ENCODE results near the gene TRAT1. TPM values are rescaled to one million over a fixed set of nuclear protein-coding genes. Genes with fewer than 3 reads are reported as not detected.
"Not testable (repeated sequence)": the region's sequence is repeated elsewhere in the genome, so short reads cannot be mapped to it uniquely, and the experiment has no call there.

The TRAT1 gene
- total RNA-seq, 2 donors from 2014 or later: not detected

DNA sequence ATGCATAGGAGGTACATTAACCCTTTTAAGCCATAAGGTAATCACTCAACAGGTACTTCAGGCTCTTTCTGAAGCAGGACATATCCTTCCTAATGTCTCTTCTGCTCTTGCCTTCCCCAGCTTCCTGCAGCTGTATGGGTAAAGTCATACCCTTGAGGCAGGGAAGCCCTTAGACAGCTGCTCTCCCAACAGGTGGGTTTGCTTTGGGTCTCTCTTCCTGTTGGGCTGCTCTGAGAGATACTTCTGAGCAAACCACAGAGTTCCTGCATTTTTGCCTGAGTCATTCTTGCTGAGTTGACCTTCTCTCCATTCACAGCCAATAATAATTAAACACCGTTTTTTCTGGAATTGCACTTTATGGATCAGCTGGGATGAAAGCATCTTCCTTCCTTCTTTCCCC is 2.0 kb upstream of the TRAT1 start:
- H3K4me3 ChIP-seq: no peak overlapping the region
- 96 to 100% methylated on average over 1 of the region's 1 CpG for WGBS, 2 donors
- intact Hi-C loops (cut with DNase I): no loop called here
- H3K9me3 ChIP-seq: no peaks in the 10 kb centered on the region
- no peak for DNase-seq
- no peaks in the 10 kb centered on the region for H3K36me3 ChIP-seq (replicated peaks in 1 of 2; ENCODE audit: insufficient read depth in 1 of 2, low read depth in 2 of 2)
- no peak overlapping the region for H3K27ac ChIP-seq
- H3K27me3 ChIP-seq: no peaks in the 10 kb centered on the region
- no peak for TF ChIP-seq POLR2A (IDR thresholded peaks at IDR 0.05)
- no peaks in the 10 kb centered on the region for H3K4me1 ChIP-seq
- no peak for ATAC-seq

DNA sequence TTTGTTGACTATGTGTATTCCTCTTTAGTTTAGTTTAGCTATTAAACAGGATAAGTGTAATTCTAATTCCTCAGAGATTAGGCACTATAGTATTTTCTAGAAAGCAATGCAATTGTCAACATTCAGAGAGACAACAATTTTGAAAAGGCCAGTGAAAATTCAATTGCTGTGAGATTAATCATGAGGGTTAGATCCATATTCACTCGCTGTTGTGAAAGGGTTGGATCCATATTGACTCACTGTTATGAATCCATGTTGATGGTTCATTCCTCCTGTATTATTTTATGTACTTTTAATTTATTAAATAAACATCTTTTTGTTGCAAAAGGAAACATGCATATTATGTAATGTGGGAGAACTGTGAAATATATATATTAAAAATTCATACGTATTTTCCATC is 641 bp downstream of the TRAT1 start:
- ATAC-seq: no peak
- intact Hi-C loops (cut with DNase I): no loop called here
- TF ChIP-seq, protein P1, sequence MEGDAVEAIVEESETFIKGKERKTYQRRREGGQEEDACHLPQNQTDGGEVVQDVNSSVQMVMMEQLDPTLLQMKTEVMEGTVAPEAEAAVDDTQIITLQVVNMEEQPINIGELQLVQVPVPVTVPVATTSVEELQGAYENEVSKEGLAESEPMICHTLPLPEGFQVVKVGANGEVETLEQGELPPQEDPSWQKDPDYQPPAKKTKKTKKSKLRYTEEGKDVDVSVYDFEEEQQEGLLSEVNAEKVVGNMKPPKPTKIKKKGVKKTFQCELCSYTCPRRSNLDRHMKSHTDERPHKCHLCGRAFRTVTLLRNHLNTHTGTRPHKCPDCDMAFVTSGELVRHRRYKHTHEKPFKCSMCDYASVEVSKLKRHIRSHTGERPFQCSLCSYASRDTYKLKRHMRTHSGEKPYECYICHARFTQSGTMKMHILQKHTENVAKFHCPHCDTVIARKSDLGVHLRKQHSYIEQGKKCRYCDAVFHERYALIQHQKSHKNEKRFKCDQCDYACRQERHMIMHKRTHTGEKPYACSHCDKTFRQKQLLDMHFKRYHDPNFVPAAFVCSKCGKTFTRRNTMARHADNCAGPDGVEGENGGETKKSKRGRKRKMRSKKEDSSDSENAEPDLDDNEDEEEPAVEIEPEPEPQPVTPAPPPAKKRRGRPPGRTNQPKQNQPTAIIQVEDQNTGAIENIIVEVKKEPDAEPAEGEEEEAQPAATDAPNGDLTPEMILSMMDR (IDR thresholded peaks at IDR 0.05): no peak
- TF ChIP-seq POLR2A (IDR thresholded peaks at IDR 0.05): no peak
- Histone ChIP-seq H3K4me3 (no peak overlapping the region), H3K36me3 (replicated peaks in 1 of 2; ENCODE audit: insufficient read depth in 1 of 2, low read depth in 2 of 2) (no peaks in the 10 kb centered on the region), H3K27ac (no peak overlapping the region), H3K4me1 (no peaks in the 10 kb centered on the region), H3K27me3 (no peaks in the 10 kb centered on the region), H3K9me3 (no peaks in the 10 kb centered on the region)
- 81% methylated on average over 2 of the region's 2 CpGs for WGBS, 2 donors
- DNase-seq: no peak

DNA sequence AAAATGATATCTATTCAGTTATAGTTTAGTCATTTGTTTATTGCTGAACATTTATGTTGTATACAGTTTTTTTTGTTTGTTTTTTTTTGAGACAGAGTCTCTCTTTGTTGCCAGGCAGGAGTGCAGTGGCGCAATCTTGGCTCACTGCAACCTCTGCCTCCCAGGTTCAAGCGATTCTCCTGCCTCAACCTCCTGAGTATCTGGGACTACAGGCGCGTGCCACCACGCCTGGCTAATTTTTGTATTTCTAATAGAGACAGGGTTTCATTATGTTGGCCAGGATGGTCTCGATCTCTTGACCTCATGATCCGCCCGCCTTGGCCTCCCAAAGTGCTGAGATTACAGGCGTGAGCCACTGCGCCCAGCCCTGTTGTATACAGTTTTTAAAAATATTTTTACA is 1.2 kb downstream of the TRAT1 start:
- H3K4me1 ChIP-seq; H3K36me3 ChIP-seq (replicated peaks in 1 of 2; ENCODE audit: insufficient read depth in 1 of 2, low read depth in 2 of 2); DNase-seq; H3K27ac ChIP-seq; ATAC-seq; H3K27me3 ChIP-seq; H3K9me3 ChIP-seq; H3K4me3 ChIP-seq; intact Hi-C loops (cut with DNase I): not testable (repeated sequence)
- 89 to 93% methylated on average over 10 of the region's 10 CpGs for WGBS, 2 donors

DNA sequence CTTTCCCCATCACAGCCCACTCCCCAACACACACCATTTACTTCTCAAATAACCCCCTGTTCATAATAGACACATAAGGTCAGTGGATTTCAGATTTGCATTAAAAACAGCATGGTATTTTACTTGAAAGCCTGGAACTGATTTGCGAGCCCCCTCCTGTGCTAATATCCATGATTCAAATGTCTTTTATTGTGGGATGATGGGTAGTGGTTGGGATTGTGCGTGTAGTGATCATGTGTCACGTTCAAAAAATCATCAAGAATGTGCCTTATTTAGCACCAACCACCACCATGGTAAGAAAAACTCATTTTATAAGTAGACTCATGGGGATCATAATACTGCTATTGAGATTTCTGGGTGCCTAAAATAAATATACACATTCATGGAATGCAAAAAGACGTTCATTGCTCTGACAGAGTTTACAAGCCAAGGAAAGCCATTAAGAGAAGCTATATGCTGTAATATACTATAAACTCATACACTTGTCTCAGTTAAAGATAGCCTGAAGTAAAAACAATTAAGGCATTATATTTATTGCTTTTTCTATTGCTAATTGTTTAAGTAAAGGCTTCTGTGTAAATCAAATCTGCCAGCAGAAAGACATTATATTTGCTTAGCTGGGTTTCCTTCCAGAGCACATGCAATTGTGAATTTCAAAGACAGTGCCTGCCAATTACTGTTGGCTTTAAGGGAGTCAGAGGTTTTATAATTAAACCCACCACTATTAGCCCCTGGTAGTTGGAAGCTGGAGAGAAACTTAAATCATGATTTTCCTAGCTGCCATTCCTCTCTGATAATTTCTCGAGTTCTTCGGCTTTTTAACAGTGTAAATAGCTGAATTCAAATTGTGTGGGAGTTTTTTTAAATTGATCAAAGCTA is 4.0 kb downstream of the TRAT1 start:
- Histone ChIP-seq H3K27me3 (no peaks in the 10 kb centered on the region), H3K36me3 (replicated peaks in 1 of 2; ENCODE audit: insufficient read depth in 1 of 2, low read depth in 2 of 2) (no peaks in the 10 kb centered on the region), H3K4me3 (no peak overlapping the region), H3K27ac (no peak overlapping the region), H3K9me3 (no peaks in the 10 kb centered on the region), H3K4me1 (no peaks in the 10 kb centered on the region)
- WGBS, 2 donors: 76 to 77% methylated on average over 6 of the region's 6 CpGs
- intact Hi-C loops (cut with DNase I): no loop called here
- DNase-seq (no peak), ATAC-seq (no peak)
- TF ChIP-seq, protein P1 (IDR thresholded peaks at IDR 0.05): no peak
- TF ChIP-seq POLR2A (IDR thresholded peaks at IDR 0.05): no peak

DNA sequence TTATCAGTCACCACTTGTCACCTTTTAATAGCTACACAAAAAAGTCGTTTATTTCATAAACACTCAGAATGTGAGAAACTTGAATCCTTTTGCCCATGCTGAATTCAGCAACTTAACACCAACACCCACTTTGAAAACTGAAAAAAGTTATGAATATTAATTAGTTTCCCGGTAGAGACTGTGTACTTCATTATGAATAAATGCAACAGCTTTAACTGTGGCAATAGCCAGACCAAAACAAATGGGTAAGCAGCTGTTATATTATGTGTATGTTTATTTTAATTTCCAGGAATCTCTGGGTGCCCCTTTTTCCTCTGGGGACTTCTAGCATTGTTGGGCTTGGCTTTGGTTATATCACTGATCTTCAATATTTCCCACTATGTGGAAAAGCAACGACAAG is 7.8 kb downstream of the TRAT1 start:
- intact Hi-C loops (cut with DNase I): no loop called here
- DNase-seq: no peak
- Histone ChIP-seq H3K4me3 (no peak overlapping the region), H3K9me3 (no peaks in the 10 kb centered on the region), H3K27ac (no peak overlapping the region), H3K4me1 (no peaks in the 10 kb centered on the region), H3K27me3 (no peaks in the 10 kb centered on the region), H3K36me3 (replicated peaks in 1 of 2; ENCODE audit: insufficient read depth in 1 of 2, low read depth in 2 of 2) (no peaks in the 10 kb centered on the region)
- TF ChIP-seq POLR2A (IDR thresholded peaks at IDR 0.05): no peak
- TF ChIP-seq, protein P1 (IDR thresholded peaks at IDR 0.05): no peak
- 53 to 59% methylated on average over 3 of the region's 3 CpGs for WGBS, 2 donors
- ATAC-seq: no peak

All from body of pancreas (tissue), 4 donors.